Neutrophil (primary cell): ENCODE measurements around the gene ADAMTSL1.

Source experiments
- H3K27ac ChIP-seq: fragments of 200-600 bp; sonication (generic); 2 replicates; pipeline ENCODE4 v1.5.1; 2016; ENCODE audit warnings: mild to moderate bottlenecking, moderate library complexity
- H3K27me3 ChIP-seq: fragments of 200-600 bp; sonication (generic); 2 replicates; pipeline ENCODE4 v1.6.0; 2016; ENCODE audit warnings: mild to moderate bottlenecking
- H3K36me3 ChIP-seq: fragments of 200-600 bp; sonication (generic); 2 replicates; pipeline ENCODE4 v1.5.1; 2017
- H3K4me1 ChIP-seq, 2 experiments: fragments of 200-600 bp in 1 of 2; sonication (generic) in 1 of 2; 1 replicate in 1 of 2; 2 replicates in 1 of 2; pipeline versions ENCODE4 v1.5.1 to v1.6.1; 2013 to 2016; ENCODE audit warnings: low read depth in 1 of 2, low read length in 1 of 2, mild to moderate bottlenecking in 1 of 2, moderate library complexity in 1 of 2; ENCODE audit not compliant: control insufficient read depth in 1 of 2, insufficient read depth in 1 of 2
- H3K4me3 ChIP-seq, 2 experiments: fragments of 200-600 bp in 1 of 2; sonication (generic) in 1 of 2; 1 replicate in 1 of 2; 2 replicates in 1 of 2; pipeline ENCODE4 v1.5.1; 2013 to 2016; ENCODE audit warnings: low read depth in 1 of 2, low read length in 1 of 2, mild to moderate bottlenecking in 1 of 2, moderate library complexity in 1 of 2
- H3K9me3 ChIP-seq: fragments of 200-600 bp; sonication (generic); 2 replicates; pipeline ENCODE4 v1.5.1; 2016
- TF ChIP-seq, protein P1 (sequence below): fragments of 200-600 bp; sonication (generic); IDR thresholded peaks from 2 replicates; pipeline ENCODE4 v1.5.1; 2016; ENCODE audit warnings: antibody characterized with exemption

ADAMTSL1 gene

DNA sequence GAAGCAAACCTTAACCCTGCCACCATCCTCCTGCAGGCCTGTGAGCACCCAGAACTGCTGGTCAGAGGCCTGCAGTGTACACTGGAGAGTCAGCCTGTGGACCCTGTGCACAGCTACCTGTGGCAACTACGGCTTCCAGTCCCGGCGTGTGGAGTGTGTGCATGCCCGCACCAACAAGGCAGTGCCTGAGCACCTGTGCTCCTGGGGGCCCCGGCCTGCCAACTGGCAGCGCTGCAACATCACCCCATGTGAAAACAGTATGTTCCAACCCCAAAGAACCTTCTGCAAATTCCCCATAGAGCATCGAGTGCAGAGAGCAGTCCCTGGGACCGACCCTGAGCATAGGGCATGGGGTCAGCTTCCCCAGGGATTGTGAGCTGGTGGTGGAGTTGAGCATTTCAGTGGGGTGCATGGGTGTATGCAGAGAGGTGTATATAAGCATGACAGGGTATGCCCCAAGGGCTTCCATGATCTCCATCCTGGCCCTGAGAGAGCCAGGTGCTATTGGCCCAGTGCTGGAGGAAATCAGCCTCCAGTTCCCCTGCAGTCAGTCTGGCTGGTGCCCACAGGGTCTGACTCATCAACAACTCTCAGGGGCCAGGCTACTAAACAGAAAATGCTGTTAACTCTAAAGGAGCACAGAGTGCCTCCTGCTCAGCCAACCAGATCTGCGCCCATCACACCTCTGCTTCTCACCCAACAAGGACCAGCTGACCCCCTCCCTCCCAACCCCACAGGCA is 432.9 kb downstream of the ADAMTSL1 start:
- Histone ChIP-seq H3K4me3 (no peak overlapping the region), H3K27ac (no peak overlapping the region), H3K27me3 (peaks cover 11% of the 10 kb centered on the region), H3K4me1 (peaks cover 0 to 9% of the 10 kb centered on the region in 2 experiments), H3K9me3 (no peaks in the 10 kb centered on the region), H3K36me3 (no peaks in the 10 kb centered on the region)
- TF ChIP-seq, protein P1, sequence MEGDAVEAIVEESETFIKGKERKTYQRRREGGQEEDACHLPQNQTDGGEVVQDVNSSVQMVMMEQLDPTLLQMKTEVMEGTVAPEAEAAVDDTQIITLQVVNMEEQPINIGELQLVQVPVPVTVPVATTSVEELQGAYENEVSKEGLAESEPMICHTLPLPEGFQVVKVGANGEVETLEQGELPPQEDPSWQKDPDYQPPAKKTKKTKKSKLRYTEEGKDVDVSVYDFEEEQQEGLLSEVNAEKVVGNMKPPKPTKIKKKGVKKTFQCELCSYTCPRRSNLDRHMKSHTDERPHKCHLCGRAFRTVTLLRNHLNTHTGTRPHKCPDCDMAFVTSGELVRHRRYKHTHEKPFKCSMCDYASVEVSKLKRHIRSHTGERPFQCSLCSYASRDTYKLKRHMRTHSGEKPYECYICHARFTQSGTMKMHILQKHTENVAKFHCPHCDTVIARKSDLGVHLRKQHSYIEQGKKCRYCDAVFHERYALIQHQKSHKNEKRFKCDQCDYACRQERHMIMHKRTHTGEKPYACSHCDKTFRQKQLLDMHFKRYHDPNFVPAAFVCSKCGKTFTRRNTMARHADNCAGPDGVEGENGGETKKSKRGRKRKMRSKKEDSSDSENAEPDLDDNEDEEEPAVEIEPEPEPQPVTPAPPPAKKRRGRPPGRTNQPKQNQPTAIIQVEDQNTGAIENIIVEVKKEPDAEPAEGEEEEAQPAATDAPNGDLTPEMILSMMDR: no peak

DNA sequence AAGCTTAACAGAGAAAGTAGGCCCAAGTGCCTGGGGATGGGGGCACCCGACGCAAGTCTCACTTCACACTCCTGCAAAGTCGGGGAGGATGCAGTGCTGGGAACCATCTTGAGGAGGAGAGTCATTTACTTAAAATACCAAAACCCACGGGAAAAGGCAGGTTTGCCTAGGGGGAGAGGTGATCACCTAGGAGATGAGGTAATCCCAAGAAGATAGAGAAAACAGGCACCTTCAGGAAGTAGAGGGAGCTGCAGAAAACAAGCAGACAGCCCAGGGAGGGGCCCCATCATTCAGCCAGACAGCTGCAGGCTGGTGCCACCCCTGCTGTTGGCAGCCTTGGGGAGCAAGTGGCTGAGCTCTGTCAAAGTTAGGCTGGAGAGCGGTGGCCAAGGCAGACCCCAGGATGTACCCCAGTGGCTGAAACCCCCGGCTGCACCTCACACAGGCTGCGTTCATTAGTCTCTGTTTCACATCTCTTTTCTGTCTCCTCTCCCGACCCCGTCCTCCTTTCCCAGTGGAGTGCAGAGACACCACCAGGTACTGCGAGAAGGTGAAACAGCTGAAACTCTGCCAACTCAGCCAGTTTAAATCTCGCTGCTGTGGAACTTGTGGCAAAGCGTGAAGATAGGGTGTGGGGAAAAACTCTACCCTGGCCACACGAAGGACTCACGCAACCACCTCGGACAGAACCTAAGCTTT is 434.1 kb downstream of the ADAMTSL1 start:
- TF ChIP-seq, protein P1: no peak
- no peaks in the 10 kb centered on the region for H3K36me3 ChIP-seq

GRCh38 chr9:18909140-18910018 is 435.4 kb downstream of the ADAMTSL1 start:
- TF ChIP-seq, protein P1: no peak
- Histone ChIP-seq H3K4me1 (peaks cover 0 to 9% of the 10 kb centered on the region in 2 experiments), H3K9me3 (no peaks in the 10 kb centered on the region), H3K36me3 (no peaks in the 10 kb centered on the region), H3K27me3 (peaks cover 11% of the 10 kb centered on the region), H3K27ac (no peak overlapping the region), H3K4me3 (no peak overlapping the region)

More for the DNA sequence above, 434.1 kb downstream of the ADAMTSL1 start:
- peaks cover 0 to 9% of the 10 kb centered on the region in 2 experiments for H3K4me1 ChIP-seq
- H3K27ac ChIP-seq: no peak overlapping the region
- no peak overlapping the region for H3K4me3 ChIP-seq
- no peaks in the 10 kb centered on the region for H3K9me3 ChIP-seq
- peaks cover 11% of the 10 kb centered on the region for H3K27me3 ChIP-seq

- no peak overlapping the region for H3K4me3 ChIP-seq
- peaks cover 11% of the 10 kb centered on the region for H3K27me3 ChIP-seq
- no peak overlapping the region for H3K27ac ChIP-seq
- no peaks in the 10 kb centered on the region for H3K9me3 ChIP-seq
- H3K36me3 ChIP-seq: no peaks in the 10 kb centered on the region
- peaks cover 0 to 9% of the 10 kb centered on the region in 2 experiments for H3K4me1 ChIP-seq
- TF ChIP-seq, protein P1: no peak
Observed at GRCh38 chr9:18910435-18910834, 436.5 kb downstream of the ADAMTSL1 start.

DNA sequence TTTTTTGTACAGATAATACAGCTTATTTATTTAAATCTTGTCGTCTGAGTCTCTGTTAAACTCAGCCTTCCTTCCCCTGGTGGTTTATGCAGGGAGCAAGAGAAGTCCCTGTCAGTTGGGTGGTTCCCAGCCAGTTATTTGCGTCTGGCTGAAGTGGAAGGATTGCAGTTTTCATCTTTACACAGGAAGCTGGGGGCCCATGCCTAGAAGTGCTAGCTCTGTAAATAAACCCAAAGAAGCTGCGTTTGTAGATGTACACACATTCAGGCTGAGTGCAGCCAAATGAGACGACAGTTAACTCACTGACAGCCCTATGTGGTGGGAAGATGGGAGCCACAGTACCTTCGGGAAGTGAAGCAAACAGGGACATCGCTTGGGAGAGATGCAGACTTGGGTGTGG is 437.0 kb downstream of the ADAMTSL1 start:
- H3K27me3 ChIP-seq: peaks cover 11% of the 10 kb centered on the region
- peaks cover 0 to 9% of the 10 kb centered on the region in 2 experiments for H3K4me1 ChIP-seq
- no peak overlapping the region for H3K4me3 ChIP-seq
- no peak overlapping the region for H3K27ac ChIP-seq
- no peaks in the 10 kb centered on the region for H3K9me3 ChIP-seq
- H3K36me3 ChIP-seq: no peaks in the 10 kb centered on the region
- TF ChIP-seq, protein P1: no peak
